Heart right ventricle (tissue), 16 donors: ENCODE data around the gene ADAMTS17. TPM values are rescaled to one million over a fixed set of nuclear protein-coding genes. Genes with fewer than 3 reads are reported as not detected.

Experiments used
- ATAC-seq, 8 donors: fragments of 200-7000 bp; cut with Tn5 transposase; one replicate each; pipeline ENCODE4 v1.9.1; 2020; ENCODE audit warnings: mild to moderate bottlenecking in 8 of 8, moderate library complexity in 8 of 8, moderate number of reproducible peaks in 1 of 8
- DNase-seq, 2 donors: peaks; one replicate each; pipeline ENCODE4 v3.0.0-alpha.2; 2020
- H3K27ac ChIP-seq, 10 donors: fragments of 200-600 bp; sonication (generic) in 2 of 10; one replicate each; pipeline versions ENCODE4 v1.5.0 to v1.8.0; 2020 to 2022; ENCODE audit warnings: mild to moderate bottlenecking in 3 of 10
- H3K27me3 ChIP-seq, 7 donors: fragments of 200-600 bp; one replicate each; pipeline ENCODE4 v1.8.0; 2021 to 2022; ENCODE audit warnings: mild to moderate bottlenecking in 2 of 7
- H3K36me3 ChIP-seq, 9 donors: fragments of 200-600 bp; sonication (generic) in 1 of 9; one replicate each; pipeline versions ENCODE4 v1.5.0 to v1.8.0; 2020 to 2022; ENCODE audit warnings: mild to moderate bottlenecking in 2 of 9
- H3K4me1 ChIP-seq, 9 donors: fragments of 200-600 bp; sonication (generic) in 1 of 9; one replicate each; pipeline versions ENCODE4 v1.5.0 to v1.8.0; 2020 to 2022; ENCODE audit warnings: mild to moderate bottlenecking in 4 of 9
- H3K4me3 ChIP-seq, 10 donors: fragments of 200-600 bp; sonication (generic) in 2 of 10; one replicate each; pipeline versions ENCODE4 v1.5.0 to v1.8.0; 2020 to 2022; ENCODE audit warnings: mild to moderate bottlenecking in 7 of 10, moderate library complexity in 2 of 10
- H3K9me3 ChIP-seq, 11 donors: fragments of 200-600 bp in 10 of 11; sonication (generic) in 2 of 11; one replicate each; pipeline versions ENCODE4 v1.5.0 to v1.8.0; 2013 to 2022; ENCODE audit warnings: mild to moderate bottlenecking in 2 of 11, control low read depth in 1 of 11, moderate library complexity in 1 of 11
- CTCF ChIP-seq, 9 donors: fragments of 200-600 bp; sonication (generic) in 2 of 9; IDR thresholded peaks; one replicate each; pipeline versions ENCODE4 v1.5.0 to v1.8.0; 2021 to 2022; ENCODE audit warnings: antibody characterized with exemption in 9 of 9, mild to moderate bottlenecking in 5 of 9, moderate library complexity in 1 of 9
- WGBS, 2 donors: extraction: QIAGEN DNeasy Blood & Tissue Kit; methylation state at CpG; one replicate each; pipeline ENCODE4 v1.1.7; 2013; ENCODE audit warnings: inconsistent platforms in 1 of 2; 5-methylcytosine and 5-hydroxymethylcytosine counted together
- intact Hi-C, 10 donors: fragments of 100-400 bp; cut with DNase I; formaldehyde crosslinking; loops; one replicate each; pipeline versions ENCODE4 v1.11.1 to v1.14.2; 2022
- polyA plus RNA-seq, 2 donors: library from polyadenylated mRNA; stranded (reverse); fragments of 200-250 nt; gene quantifications; one replicate each; pipeline ENCODE4 v1.2.3, GENCODE V29; 2013
- total RNA-seq, 10 donors: library from RNA; stranded (reverse); fragmentation: NEBNext Ultra II Directional in 3 of 10; extraction: Animal tissue kit (Norgen Biotek cat#: 25700) in 3 of 10; gene quantifications; one replicate each; pipeline versions ENCODE4 v1.2.1 to v1.2.4, GENCODE V29; 2021 to 2023
- donor health status: Arrhythmogenic right ventricular cardiomyopathy.
- donor health status: ischemic (EF 13 %, LVEDD 7.1; RV severe dilation, severe dysfunction).
- donor health status: healthy with polysubstance abuse.
- donor health status: DM: no; HTN: yes; CAD: no.
- donor health status: DM: no; HTN: no; CAD: no.
- donor health status: ischemic (EF 25% LVEDD 6.9; RV normal size, moderate dysfunction).
- donor health status: ischemic (EF 25% LVEDD 5.7; RV mildly dilated, moderate dysfunction).
- donor health status: healthy.
- donor health status: DM: yes; HTN: yes; CAD: no.
- donor health status: Ischemic cardiomyopathy.
- donor health status: ischemic (EF 35%, LVEDD 5.7; RV mildly dilated, moderate dysfunction).
- donor health status: nonischemic (EF 11% LVEDD 7.7; RV severe dilation, severe dysfunction).
- donor health status: DM: yes; HTN: yes; CAD: no.
- donor health status: PGD.
- donor health status: ischemic (EF 29% LVEDD 5.4; RV normal size, mild dysfunction).
- donor health status: nonischemic (EF 23%, LVEDD 6.1; RV moderate dilation, normal function).

Gene ADAMTS17
- total and polyA plus RNA-seq, 12 donors: 0.47 to 5.0 (median 1.2) TPM

GRCh38 chr15:100160953-100161352 is 180.8 kb downstream of the ADAMTS17 start:
- Histone ChIP-seq H3K36me3 (no peaks in the 10 kb centered on the region), H3K9me3 (no peaks in the 10 kb centered on the region), H3K4me3 (no peak overlapping the region), H3K27me3 (no peaks in the 10 kb centered on the region), H3K4me1 (no peaks in the 10 kb centered on the region), H3K27ac (no peak overlapping the region)
- 71 to 84% methylated on average over 11 of the region's 11 CpGs for WGBS, 2 donors
- ATAC-seq (no peak), DNase-seq (no peak)
- intact Hi-C loops: no loop called here
- TF ChIP-seq CTCF (IDR thresholded peaks at IDR 0.05): no peak

DNA sequence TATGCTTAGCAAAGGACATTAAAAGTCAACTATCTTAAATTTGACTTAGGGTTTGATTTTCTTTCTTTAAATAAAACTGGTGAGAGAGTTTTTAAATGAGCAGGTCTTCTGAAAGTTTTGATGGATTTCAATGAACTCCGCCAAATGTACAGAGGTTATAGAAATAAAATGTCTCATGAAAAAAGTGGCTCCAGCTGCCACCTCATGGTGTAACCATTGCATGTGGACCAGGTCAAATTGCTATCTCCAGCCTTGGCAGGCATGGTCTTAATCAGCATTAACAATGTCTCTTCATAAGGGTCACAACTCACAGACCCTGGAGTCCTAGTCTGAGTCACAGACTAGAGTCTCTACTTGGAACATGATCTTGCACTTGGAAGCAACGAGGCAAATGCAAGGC is 182.3 kb downstream of the ADAMTS17 start:
- no peaks in the 10 kb centered on the region for H3K27me3 ChIP-seq
- peak in 5 of 9 donors; percentile 9 to 46 (median 27) for TF ChIP-seq CTCF (IDR thresholded peaks at IDR 0.05)
- ATAC-seq (no peak), DNase-seq (no peak)
- H3K4me3 ChIP-seq: no peak overlapping the region
- no peaks in the 10 kb centered on the region for H3K4me1 ChIP-seq
- intact Hi-C loops: loop anchor here in 3 of 10 donors (10.0 kb wide), 2 partner anchors 195 to 225 kb away; no protein-coding TSS in a partner anchor
- H3K9me3 ChIP-seq: no peaks in the 10 kb centered on the region
- no peaks in the 10 kb centered on the region for H3K36me3 ChIP-seq
- no peak overlapping the region for H3K27ac ChIP-seq
- WGBS, 2 donors: 66 to 80% methylated on average over 2 of the region's 2 CpGs

GRCh38 chr15:100158356-100158755 is 183.4 kb downstream of the ADAMTS17 start:
- intact Hi-C loops: loop anchor here in 3 of 10 donors (10.0 kb wide), 2 partner anchors 194 to 224 kb away; no protein-coding TSS in a partner anchor
- no peak for DNase-seq
- no peak for TF ChIP-seq CTCF (IDR thresholded peaks at IDR 0.05)
- Histone ChIP-seq H3K4me1 (no peaks in the 10 kb centered on the region), H3K27me3 (no peaks in the 10 kb centered on the region), H3K4me3 (no peak overlapping the region), H3K36me3 (no peaks in the 10 kb centered on the region), H3K27ac (no peak overlapping the region), H3K9me3 (no peaks in the 10 kb centered on the region)
- ATAC-seq: no peak
- WGBS, 2 donors: 65 to 67% methylated on average over 4 of the region's 4 CpGs

DNA sequence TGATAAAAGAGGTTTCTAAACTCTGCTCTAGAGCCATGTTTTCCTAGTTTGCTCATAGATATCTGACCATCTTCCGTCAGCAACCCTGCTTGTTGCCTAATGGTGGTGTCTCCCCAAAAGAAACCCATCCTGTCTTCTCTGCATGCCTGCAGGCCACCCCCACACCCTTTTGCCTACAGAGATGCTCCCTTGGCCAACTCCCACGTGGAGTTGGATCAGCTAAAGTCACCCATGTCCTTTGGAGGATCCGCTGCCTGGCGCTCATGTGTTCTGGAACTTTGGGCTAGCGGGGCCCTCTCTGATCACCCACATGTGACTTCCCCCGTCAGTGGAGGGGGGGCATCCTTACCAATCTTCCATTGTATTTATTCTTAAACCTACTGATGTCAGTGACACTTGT is 185.6 kb downstream of the ADAMTS17 start:
- no peaks in the 10 kb centered on the region for H3K36me3 ChIP-seq
- no peaks in the 10 kb centered on the region for H3K9me3 ChIP-seq
- ATAC-seq (no peak), DNase-seq (no peak)
- no peak overlapping the region for H3K4me3 ChIP-seq
- WGBS, 2 donors: 89 to 90% methylated on average over 6 of the region's 6 CpGs
- H3K4me1 ChIP-seq: no peaks in the 10 kb centered on the region
- TF ChIP-seq CTCF (IDR thresholded peaks at IDR 0.05): no peak
- no peaks in the 10 kb centered on the region for H3K27me3 ChIP-seq
- intact Hi-C loops: loop anchor here in 3 of 10 donors (10.0 kb wide), 2 partner anchors 191 to 221 kb away; no protein-coding TSS in a partner anchor
- H3K27ac ChIP-seq: no peak overlapping the region
